HG03135 (cell line): Measurements from ENCODE around the gene MGAT4A.
"Not testable (repeated sequence)": the region's sequence is repeated elsewhere in the genome, so short reads cannot be mapped to it uniquely, and the experiment has no call there.

Experiments used
- ATAC-seq: cut with Tn5 transposase; IDR thresholded peaks from one replicate; pipeline ENCODE4 v1.9.1; 2021; ENCODE audit warnings: mild to moderate bottlenecking, moderate library complexity; ENCODE audit not compliant: unreplicated experiment

The MGAT4A gene

DNA sequence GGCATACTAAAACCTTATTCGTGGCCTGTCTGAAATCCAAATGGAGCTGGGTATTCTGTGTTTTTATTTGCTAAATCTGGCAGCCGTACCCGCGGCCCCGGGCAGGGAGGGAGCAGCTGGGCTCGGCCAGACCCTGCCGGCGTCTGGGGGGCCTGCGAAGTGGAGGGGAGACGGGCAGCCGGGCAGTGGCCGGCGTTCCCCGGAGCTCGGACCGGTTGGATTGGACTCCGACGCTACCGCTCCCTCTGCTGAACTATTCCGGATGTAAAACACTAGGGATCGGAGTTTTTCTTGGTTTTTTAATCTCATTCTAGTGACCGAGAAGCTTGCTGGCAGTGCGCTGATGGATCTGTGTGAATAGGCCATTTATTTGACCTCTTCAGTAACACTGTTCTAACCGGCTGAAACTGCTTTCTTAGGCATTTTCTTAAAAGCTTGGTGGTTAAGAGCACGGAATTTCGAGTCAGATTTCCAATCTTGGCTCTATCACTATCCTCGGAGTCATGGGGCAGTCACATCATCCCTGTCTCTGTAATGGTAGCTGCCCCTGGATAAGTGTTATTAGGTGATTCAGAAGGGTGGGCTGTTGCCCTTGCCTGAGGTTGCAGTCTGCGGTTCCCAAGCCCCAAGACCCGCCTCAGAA lies 121.8 kb downstream of the MGAT4A start:
- peak; percentile 26 for ATAC-seq

DNA sequence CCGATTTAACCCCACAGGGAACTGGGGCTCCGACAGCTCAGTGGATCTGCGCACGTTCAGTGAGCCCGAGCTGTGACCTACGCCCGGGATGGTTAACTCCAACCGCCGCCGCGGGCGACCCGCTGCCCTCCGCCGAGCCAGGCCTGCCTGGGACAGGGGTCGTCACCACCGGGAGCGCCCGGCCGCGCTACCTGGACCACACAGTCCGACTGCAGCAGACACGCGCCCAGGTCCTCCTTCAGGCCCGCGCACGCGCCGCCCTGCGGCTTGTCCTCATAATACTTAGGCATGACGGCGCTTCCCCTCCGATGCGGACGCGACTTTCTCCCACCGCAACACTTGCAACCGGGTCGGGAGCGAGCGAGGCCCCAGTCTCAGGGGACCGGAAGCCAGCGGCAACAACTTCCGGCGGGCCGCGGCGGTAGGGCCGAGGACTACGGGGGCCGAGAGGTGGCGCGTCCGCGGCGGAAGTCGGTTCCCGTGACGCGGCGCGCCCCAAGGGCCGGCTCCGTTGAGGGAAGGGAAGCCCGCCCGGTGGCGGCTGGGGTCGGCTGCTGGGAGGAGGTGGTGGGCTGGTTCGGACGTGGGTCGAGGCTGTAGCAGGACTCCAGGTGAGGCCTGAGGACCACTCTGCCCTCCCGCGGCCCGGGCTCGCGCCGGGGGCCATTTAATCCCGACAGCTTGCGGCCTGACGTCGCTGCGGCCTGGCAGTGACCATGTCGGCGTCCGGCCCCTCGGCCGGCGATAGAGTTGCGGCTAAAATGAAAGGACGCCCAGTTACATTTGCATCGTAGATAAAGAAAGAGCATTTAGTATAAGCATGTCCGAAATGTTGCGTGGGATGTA lies 122.6 kb downstream of the MGAT4A start, which contains the start of the genes COA5 and UNC50:
Gene COA5, minus strand, starts transcription at position 397 of the 846 bp plus-strand sequence. Its CDS starts 107 bp downstream, at position 290.
Gene UNC50, plus strand, starts transcription at position 474 of the 846 bp plus-strand sequence. CDS start 1,171 bp downstream, outside the sequence.
- ATAC-seq, result peak; percentile 79

- peak; percentile 10 for ATAC-seq
Observed at GRCh38 chr2:98607741-98608115, 123.2 kb downstream of the MGAT4A start.

GRCh38 chr2:98607104-98607503 lies 123.8 kb downstream of the MGAT4A start:
- no peak for ATAC-seq

- ATAC-seq, result no peak
Observed at GRCh38 chr2:98606431-98606830, 124.5 kb downstream of the MGAT4A start.

DNA sequence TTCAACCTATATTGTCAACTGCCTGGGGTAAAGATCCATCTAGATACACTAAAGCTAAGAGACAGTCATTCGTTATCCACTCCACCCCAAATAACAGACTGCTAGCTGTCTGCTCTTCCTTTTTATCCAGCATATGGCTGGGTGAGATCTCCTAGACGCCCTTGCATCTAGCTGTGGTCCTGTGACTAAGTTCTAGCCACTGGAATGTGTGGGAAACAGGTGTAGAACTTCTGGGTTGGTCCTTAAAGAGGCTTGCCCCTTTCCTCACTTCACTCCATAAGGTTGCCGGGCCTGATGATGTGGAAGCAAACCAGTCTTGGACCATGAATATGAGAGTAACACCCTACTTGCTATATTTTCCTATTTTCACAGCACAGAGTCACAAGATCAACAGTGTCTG lies 125.9 kb downstream of the MGAT4A start:
- no peak for ATAC-seq

DNA sequence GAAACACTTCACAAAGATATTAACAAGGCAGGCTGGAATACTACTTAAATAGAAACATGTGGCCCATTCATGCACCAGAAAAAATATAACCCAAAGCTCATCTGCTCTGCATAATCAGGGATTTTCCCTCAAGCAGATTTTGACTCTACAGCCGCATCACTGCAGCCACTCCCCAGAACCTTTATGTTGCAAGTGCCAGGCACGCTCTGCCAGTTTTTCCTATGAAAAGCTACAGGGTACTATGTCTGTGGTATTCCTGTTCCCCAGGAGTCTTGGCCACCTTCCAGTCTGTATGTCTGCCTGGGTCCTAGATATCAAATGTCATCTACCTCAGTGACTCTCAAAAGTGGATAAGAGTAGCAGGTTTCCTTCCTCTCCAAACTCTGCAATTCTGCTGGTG lies 126.4 kb downstream of the MGAT4A start:
- ATAC-seq, result no peak

DNA sequence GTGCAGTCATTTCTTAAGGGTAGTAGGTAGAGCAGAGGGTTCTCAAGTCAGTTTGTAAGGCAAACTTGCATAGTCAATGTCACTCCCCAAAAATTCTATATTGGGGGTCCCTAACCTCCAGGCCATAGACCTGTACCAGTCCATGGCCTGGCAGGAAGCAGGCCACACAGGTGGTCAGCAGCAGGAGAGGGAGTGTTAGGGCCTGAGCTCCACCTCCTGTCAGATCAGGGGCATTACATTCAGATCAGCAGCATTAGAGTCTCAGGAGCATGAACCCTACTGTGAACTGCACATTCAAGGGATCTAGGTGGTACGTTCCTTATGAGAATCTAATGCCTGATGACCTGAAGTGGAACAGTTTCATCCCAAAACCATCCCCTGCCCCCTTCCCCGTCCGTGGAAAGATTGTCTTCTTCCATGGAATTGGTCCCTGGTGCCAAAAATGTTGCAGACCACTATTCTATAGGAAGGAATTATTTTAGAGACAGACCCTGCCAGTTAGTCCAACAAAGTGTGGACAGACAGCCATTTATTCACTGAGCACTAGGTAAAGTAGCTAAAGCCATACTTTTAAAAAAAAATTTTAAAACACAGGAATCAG lies 129.3 kb downstream of the MGAT4A start:
- no peak for ATAC-seq

GRCh38 chr2:98598781-98599428 lies 132.0 kb downstream of the MGAT4A start:
- no peak for ATAC-seq

DNA sequence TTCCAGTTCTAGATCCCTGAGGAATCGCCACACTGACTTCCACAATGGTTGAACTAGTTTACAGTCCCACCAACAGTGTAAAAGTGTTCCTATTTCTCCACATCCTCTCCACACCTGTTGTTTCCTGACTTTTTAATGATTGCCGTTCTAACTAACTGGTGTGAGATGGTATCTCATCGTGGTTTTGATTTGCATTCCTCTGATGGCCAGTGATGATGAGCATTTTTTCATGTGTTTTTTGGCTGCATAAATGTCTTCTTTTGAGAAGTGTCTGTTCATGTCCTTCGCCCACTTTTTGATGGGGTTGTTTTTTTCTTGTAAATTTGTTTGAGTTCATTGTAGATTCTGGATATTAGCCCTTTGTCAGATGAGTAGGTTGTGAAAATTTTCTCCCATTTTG lies 136.3 kb downstream of the MGAT4A start:
- not testable (repeated sequence) for ATAC-seq

- no peak for ATAC-seq
Observed at GRCh38 chr2:98592565-98592964, 138.4 kb downstream of the MGAT4A start.

DNA sequence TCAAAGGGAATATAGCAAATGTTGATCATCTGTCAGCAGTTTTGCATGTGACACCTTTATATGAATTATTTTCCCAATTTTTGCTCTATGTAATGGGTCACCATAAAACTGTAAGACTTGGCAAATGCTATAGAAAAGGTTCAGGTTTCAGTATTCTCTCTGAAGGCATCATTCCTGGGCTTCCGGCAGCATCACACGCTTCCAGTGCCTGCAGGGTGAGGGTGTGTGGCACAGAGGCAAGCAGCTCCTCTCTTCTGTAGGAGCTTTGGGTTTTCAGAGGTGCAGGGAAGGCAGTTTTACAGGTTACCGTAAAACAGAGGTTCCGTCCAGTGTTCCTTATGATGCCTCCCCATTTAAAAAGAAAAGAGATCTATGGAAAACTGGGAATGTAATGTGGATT lies 141.4 kb downstream of the MGAT4A start:
- no peak for ATAC-seq

GRCh38 chr2:98588880-98589431 lies 142.0 kb downstream of the MGAT4A start:
- no peak for ATAC-seq

- no peak for ATAC-seq
Observed at GRCh38 chr2:98586551-98587140, 144.3 kb downstream of the MGAT4A start.

GRCh38 chr2:98585386-98585785 lies 145.5 kb downstream of the MGAT4A start:
- ATAC-seq, result no peak

GRCh38 chr2:98583816-98584618 lies 146.9 kb downstream of the MGAT4A start:
- no peak for ATAC-seq

- no peak for ATAC-seq
Observed at GRCh38 chr2:98583276-98583675, 147.7 kb downstream of the MGAT4A start.

GRCh38 chr2:98582523-98582922 lies 148.4 kb downstream of the MGAT4A start:
- no peak for ATAC-seq

GRCh38 chr2:98580656-98581284 lies 150.2 kb downstream of the MGAT4A start:
- ATAC-seq, result no peak
